GM23248 (cell line): ENCODE data around the gene DCUN1D4. TPM values are rescaled to one million over a fixed set of nuclear protein-coding genes. Genes with fewer than 3 reads are reported as not detected.

Experiments used
- DNase-seq: peaks from one replicate; pipeline ENCODE4 v3.0.0-alpha.2; 2015
- H2AFZ ChIP-seq: fragments of 200-600 bp; sonication (generic); 2 replicates; pipeline ENCODE4 v1.6.1; 2016; ENCODE audit warnings: antibody characterized with exemption
- H3F3A ChIP-seq: fragments of 200-600 bp; sonication (generic); 2 replicates; pipeline ENCODE4 v1.6.1; 2016; ENCODE audit warnings: mild to moderate bottlenecking, antibody characterized with exemption, mixed run types; ENCODE audit not compliant: insufficient read depth
- H3K27ac ChIP-seq: fragments of 200-600 bp; sonication (generic); 2 replicates; pipeline ENCODE4 v1.5.1; 2016; ENCODE audit warnings: mild to moderate bottlenecking
- H3K27me3 ChIP-seq: fragments of 200-600 bp; sonication (generic); replicated peaks from 2 replicates; pipeline ENCODE4 v1.6.1; 2016; ENCODE audit warnings: mild to moderate bottlenecking; ENCODE audit not compliant: insufficient read depth
- H3K36me3 ChIP-seq: fragments of 200-600 bp; sonication (generic); 2 replicates; pipeline ENCODE4 v1.6.1; 2016; ENCODE audit warnings: low read depth, mild to moderate bottlenecking
- H3K4me1 ChIP-seq: fragments of 200-600 bp; sonication (generic); 2 replicates; pipeline ENCODE4 v1.6.1; 2016; ENCODE audit warnings: mild to moderate bottlenecking; ENCODE audit not compliant: insufficient read depth
- H3K4me2 ChIP-seq: fragments of 200-600 bp; sonication (generic); one replicate; pipeline ENCODE4 v1.6.1; 2016; ENCODE audit warnings: mild to moderate bottlenecking; ENCODE audit not compliant: unreplicated experiment
- H3K4me3 ChIP-seq: fragments of 200-600 bp; sonication (generic); 2 replicates; pipeline ENCODE4 v1.5.1; 2016; ENCODE audit warnings: mild to moderate bottlenecking
- H3K79me2 ChIP-seq: fragments of 200-600 bp; sonication (generic); 2 replicates; pipeline ENCODE4 v1.6.1; 2016; ENCODE audit warnings: mild to moderate bottlenecking; ENCODE audit not compliant: insufficient read depth
- H3K9ac ChIP-seq: fragments of 200-600 bp; sonication (generic); 2 replicates; pipeline ENCODE4 v1.6.1; 2016; ENCODE audit warnings: mild to moderate bottlenecking
- H3K9me2 ChIP-seq: fragments of 200-600 bp; sonication (generic); 2 replicates; pipeline ENCODE4 v1.6.1; 2016; ENCODE audit warnings: mixed run types, mild to moderate bottlenecking, moderate library complexity; ENCODE audit not compliant: insufficient read depth
- H3K9me3 ChIP-seq: fragments of 200-600 bp; sonication (generic); one replicate; pipeline ENCODE4 v1.6.1; 2017; ENCODE audit warnings: low read depth
- H4K20me1 ChIP-seq: fragments of 200-600 bp; sonication (generic); 2 replicates; pipeline ENCODE4 v1.6.0; 2016; ENCODE audit not compliant: insufficient read depth
- EZH2 ChIP-seq: fragments of 200-600 bp; sonication (generic); IDR thresholded peaks from 2 replicates; pipeline ENCODE4 v1.6.1; 2018; ENCODE audit warnings: antibody characterized with exemption, mild to moderate bottlenecking; ENCODE audit not compliant: insufficient read depth, poor library complexity, severe bottlenecking
- EZH2phosphoT487 ChIP-seq: fragments of 200-600 bp; sonication (generic); IDR thresholded peaks from 2 replicates; pipeline ENCODE4 v1.6.1; 2018; ENCODE audit warnings: antibody characterized with exemption, moderate library complexity, mild to moderate bottlenecking, low read depth; ENCODE audit not compliant: insufficient read depth
- WGBS, 2 experiments: methylation state at CpG; one replicate each; pipeline ENCODE4 v1.1.6; 2015 to 2017; ENCODE audit warnings: low lambda C conversion rate in 2 of 2, low coverage in 1 of 2; ENCODE audit errors: missing lambda C conversion rate in 2 of 2; 5-methylcytosine and 5-hydroxymethylcytosine counted together
- in situ Hi-C: fragments of 300-500 bp; cut with MboI; formaldehyde crosslinking; loops from 2 replicates; pipeline ENCODE4 v1.15.0; 2020
- polyA plus RNA-seq: library from polyadenylated mRNA; unstranded; fragments of >200 nt; fragmentation: Nextera tagmentation; extraction: Ambion mirVana; gene quantifications from 2 replicates; pipeline ENCODE4 v1.2.1, GENCODE V29; 2016
- total RNA-seq: library from RNA; depleted of rRNA; stranded (reverse); fragments of >200 nt; shearing (Covaris generic); gene quantifications from 2 replicates; pipeline ENCODE4 v1.2.3, GENCODE V29; 2014

DCUN1D4 gene
- total and polyA plus RNA-seq, 2 experiments from 2014 or later = 33.2 to 46.8 TPM

DNA sequence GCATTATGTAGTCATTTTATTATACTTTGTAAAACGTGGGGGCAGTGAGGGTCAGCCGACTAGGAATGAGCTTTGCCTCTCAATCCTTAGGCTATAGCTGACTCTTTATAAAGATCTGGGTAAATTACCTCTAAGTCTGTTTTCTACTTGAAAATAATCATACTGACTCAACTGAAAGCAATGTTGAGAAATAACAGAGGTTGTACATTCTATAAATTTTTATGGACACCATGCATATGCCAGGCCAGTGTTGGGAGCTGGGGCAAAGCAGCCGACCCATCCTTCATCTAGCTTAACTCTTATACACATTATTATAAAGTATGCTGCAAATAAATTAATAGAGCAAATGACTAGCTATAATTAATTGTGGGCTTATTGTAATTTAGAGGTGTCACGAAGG lies 2.2 kb upstream of the DCUN1D4 start:
- H3K27me3 ChIP-seq = no peaks in the 10 kb centered on the region
- no peaks in the 10 kb centered on the region for H3K9me3 ChIP-seq
- H3K27ac ChIP-seq = no peak overlapping the region
- in situ Hi-C loops = no loop called here
- peaks cover 19% of the 10 kb centered on the region for H3K79me2 ChIP-seq
- H3K4me3 ChIP-seq = no peak overlapping the region
- H4K20me1 ChIP-seq = no peaks in the 10 kb centered on the region
- no peak overlapping the region for H3K9ac ChIP-seq
- H3K36me3 ChIP-seq = no peaks in the 10 kb centered on the region
- no peak for TF ChIP-seq EZH2
- TF ChIP-seq EZH2phosphoT487 = no peak
- H2AFZ ChIP-seq = no peak overlapping the region; the same call in 1 of the 2 replicates
- peaks cover 9% of the 10 kb centered on the region for H3K4me1 ChIP-seq
- H3F3A ChIP-seq = no peaks in the 10 kb centered on the region
- peak; percentile 25 for DNase-seq
- no peaks in the 10 kb centered on the region for H3K9me2 ChIP-seq
- WGBS, 2 experiments = 78 to 84% methylated on average over 4 of the region's 4 CpGs
- H3K4me2 ChIP-seq = no peak overlapping the region

GRCh38 chr4:51842167-51842553 lies 793 bp upstream of the DCUN1D4 start:
- peak; percentile 57 for DNase-seq
- peak overlapping the region; percentile 78 for H3K9ac ChIP-seq
- no peaks in the 10 kb centered on the region for H3K36me3 ChIP-seq
- H3K27ac ChIP-seq = peak overlapping the region; percentile 53
- no peaks in the 10 kb centered on the region for H4K20me1 ChIP-seq
- peaks cover 16% of the 10 kb centered on the region for H3K4me1 ChIP-seq
- WGBS, 2 experiments = 3% methylated on average over 20 of the region's 20 CpGs
- H3K27me3 ChIP-seq = no peaks in the 10 kb centered on the region
- H3K79me2 ChIP-seq = peaks cover 33% of the 10 kb centered on the region
- H3K9me3 ChIP-seq = no peaks in the 10 kb centered on the region
- TF ChIP-seq EZH2phosphoT487 (no peak), EZH2 (no peak)
- peak overlapping the region; percentile 88 for H3K4me2 ChIP-seq
- H3K4me3 ChIP-seq = peak overlapping the region; percentile 85
- in situ Hi-C loops = no loop called here
- no peaks in the 10 kb centered on the region for H3F3A ChIP-seq
- H3K9me2 ChIP-seq = no peaks in the 10 kb centered on the region
- peak overlapping the region; percentile 98 for H2AFZ ChIP-seq

- Histone ChIP-seq H3K27ac (peak overlapping the region; percentile 69), H3K9ac (peak overlapping the region; percentile 76)
- 0 to 2% methylated on average over 6 to 64 of the region's 64 CpGs for WGBS, 2 experiments
Observed at GRCh38 chr4:51843309-51844152, 578 bp downstream of the DCUN1D4 start.

DNA sequence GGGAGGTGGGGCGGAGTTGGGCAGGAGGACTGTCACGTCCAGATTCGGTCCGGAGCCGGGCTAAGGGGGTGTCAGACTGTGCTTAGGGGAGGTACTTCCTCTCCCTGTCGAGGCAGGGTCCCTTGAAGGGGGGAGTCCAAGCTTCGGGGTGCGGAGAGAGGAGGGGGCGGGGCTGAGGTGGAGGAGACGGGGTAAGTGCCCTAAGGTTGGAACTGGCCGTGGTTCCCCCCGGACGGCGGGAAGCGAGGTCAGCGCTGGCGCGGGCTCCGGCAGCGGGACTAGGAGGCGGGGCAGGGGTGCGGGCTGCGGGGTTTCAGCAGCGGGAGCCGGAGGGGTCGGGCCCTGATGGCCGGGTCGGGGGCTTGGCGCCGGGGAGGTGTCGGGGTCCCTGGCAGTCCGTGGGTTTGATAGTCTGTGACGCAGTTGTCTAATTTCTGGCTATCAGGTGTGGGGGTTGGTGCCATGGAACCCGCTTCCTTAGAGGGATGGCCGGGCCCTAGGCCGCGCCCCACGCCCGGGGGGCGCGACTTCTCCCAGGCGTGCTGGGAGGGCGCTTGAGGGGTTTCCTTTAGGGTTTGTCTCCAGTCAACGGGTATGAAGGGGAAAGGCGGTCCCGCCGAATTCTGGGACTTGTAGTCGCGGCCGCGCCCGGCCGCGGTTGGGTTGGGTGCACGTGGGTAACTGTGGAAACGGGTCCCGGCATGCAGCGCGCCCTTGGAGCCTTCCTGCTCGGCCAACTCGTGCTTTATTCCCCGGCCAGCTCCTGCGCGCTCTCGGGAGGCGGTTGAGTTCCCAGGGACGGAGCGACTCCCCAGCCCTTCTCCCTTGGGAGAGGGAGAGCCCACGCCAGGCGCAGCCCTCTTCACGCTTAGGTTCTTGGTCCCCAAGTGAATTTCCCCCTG lies 1.5 kb downstream of the DCUN1D4 start:
- Histone ChIP-seq H3F3A (no peaks in the 10 kb centered on the region), H3K4me1 (peaks cover 16% of the 10 kb centered on the region), H3K4me2 (peak overlapping the region; percentile 77), H3K27me3 (no peaks in the 10 kb centered on the region), H3K9me2 (no peaks in the 10 kb centered on the region), H3K79me2 (peaks cover 56% of the 10 kb centered on the region), H3K36me3 (no peaks in the 10 kb centered on the region), H4K20me1 (peaks cover 14% of the 10 kb centered on the region; the same call in 1 of the 2 replicates), H3K4me3 (peak overlapping the region; percentile 85), H3K9me3 (no peaks in the 10 kb centered on the region), H3K9ac (peak overlapping the region; percentile 76), H2AFZ (peak overlapping the region; percentile 55), H3K27ac (peak overlapping the region; percentile 69)
- peak; percentile 98 for DNase-seq
- in situ Hi-C loops = no loop called here
- TF ChIP-seq EZH2phosphoT487 (no peak), EZH2 (no peak)
- 0 to 1% methylated on average over 42 to 71 of the region's 71 CpGs for WGBS, 2 experiments

More at GRCh38 chr4:51843309-51844152, 578 bp downstream of the DCUN1D4 start:
- Histone ChIP-seq H3K36me3 (no peaks in the 10 kb centered on the region), H4K20me1 (peaks cover 9% of the 10 kb centered on the region; the same call in 1 of the 2 replicates), H3K4me2 (peak overlapping the region; percentile 77), H3K4me1 (peaks cover 16% of the 10 kb centered on the region), H3K27me3 (no peaks in the 10 kb centered on the region), H3K9me3 (no peaks in the 10 kb centered on the region), H3K79me2 (peaks cover 47% of the 10 kb centered on the region), H2AFZ (peak overlapping the region; percentile 68), H3K4me3 (peak overlapping the region; percentile 85), H3K9me2 (no peaks in the 10 kb centered on the region), H3F3A (no peaks in the 10 kb centered on the region)
- TF ChIP-seq EZH2 = no peak
- no peak for TF ChIP-seq EZH2phosphoT487
- in situ Hi-C loops = no loop called here
- peak; percentile 86 for DNase-seq
